Gastroesophageal sphincter (tissue), 3 donors: Measurements from ENCODE around the gene TMTC1.

Experiments used
- POLR2A ChIP-seq, 2 donors: fragments of 450-650 bp; IDR thresholded peaks; one replicate each; pipeline ENCODE4 v1.6.1; 2017; ENCODE audit warnings: antibody characterized with exemption in 2 of 2, mild to moderate bottlenecking in 2 of 2, moderate library complexity in 1 of 2
- TF ChIP-seq, protein P1 (sequence below), 4 experiments: fragments of 200-600 bp in 2 of 4; fragments of 450-650 bp in 2 of 4; sonication (generic) in 1 of 4; IDR thresholded peaks; one replicate each; pipeline ENCODE4 v1.5.1; 2017 to 2019; ENCODE audit warnings: antibody characterized with exemption in 4 of 4, mild to moderate bottlenecking in 2 of 4, moderate library complexity in 2 of 4

GRCh38 chr12:29725587-29726320 lies 58.0 kb downstream of the TMTC1 start:
- TF ChIP-seq POLR2A (IDR thresholded peaks at IDR 0.05) = no peak
- TF ChIP-seq, protein P1, sequence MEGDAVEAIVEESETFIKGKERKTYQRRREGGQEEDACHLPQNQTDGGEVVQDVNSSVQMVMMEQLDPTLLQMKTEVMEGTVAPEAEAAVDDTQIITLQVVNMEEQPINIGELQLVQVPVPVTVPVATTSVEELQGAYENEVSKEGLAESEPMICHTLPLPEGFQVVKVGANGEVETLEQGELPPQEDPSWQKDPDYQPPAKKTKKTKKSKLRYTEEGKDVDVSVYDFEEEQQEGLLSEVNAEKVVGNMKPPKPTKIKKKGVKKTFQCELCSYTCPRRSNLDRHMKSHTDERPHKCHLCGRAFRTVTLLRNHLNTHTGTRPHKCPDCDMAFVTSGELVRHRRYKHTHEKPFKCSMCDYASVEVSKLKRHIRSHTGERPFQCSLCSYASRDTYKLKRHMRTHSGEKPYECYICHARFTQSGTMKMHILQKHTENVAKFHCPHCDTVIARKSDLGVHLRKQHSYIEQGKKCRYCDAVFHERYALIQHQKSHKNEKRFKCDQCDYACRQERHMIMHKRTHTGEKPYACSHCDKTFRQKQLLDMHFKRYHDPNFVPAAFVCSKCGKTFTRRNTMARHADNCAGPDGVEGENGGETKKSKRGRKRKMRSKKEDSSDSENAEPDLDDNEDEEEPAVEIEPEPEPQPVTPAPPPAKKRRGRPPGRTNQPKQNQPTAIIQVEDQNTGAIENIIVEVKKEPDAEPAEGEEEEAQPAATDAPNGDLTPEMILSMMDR (IDR thresholded peaks at IDR 0.05) = no peak
